ENCODE data around the gene DHODH.
"Not testable (repeated sequence)": the region's sequence is repeated elsewhere in the genome, so short reads cannot be mapped to it uniquely, and the experiment has no call there.

DHODH gene

DNA sequence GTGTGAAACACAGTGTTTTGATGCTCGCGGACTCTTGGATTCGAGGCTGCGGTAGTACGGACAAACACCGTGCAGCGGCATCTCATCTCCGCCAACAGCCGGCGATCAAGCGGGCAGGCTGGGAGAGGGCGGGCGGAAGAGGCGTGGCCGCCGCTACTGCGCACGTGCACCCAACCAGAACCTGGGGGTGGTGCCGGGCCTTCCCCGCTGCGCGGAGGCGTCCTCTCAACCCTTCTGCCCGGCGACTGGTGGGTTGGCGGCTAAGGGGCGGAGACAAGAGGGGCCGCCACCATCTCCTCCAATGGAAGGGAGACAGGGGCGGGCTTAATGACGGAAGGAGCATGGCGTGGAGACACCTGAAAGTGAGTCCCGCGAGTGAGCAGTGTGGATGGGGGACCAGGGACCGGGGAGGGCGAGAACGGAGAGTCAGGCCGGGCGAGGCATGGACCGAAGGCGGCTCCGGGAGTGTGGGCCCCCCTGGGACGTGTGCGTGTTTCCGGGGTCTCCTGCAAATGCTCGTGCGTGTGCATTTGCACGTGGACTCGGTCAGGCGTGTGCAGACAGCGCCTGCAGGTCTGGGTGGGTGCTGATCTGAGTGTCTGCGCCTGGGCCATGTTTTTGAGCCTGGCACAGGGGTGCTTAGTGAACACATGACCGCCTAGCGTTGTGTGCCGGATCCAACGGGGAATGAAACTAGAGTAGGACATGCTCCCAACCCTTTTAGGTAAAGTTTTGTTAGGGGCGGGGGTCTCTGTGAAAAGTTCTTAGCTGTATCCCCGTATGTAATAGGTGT is at the start of gene DHODH:
TSS of gene DHODH (plus strand) at position 321 of the 793 bp plus-strand sequence. CDS start at position 342, 21 bp downstream.
- DNase-seq = peak; percentile 98

DNA sequence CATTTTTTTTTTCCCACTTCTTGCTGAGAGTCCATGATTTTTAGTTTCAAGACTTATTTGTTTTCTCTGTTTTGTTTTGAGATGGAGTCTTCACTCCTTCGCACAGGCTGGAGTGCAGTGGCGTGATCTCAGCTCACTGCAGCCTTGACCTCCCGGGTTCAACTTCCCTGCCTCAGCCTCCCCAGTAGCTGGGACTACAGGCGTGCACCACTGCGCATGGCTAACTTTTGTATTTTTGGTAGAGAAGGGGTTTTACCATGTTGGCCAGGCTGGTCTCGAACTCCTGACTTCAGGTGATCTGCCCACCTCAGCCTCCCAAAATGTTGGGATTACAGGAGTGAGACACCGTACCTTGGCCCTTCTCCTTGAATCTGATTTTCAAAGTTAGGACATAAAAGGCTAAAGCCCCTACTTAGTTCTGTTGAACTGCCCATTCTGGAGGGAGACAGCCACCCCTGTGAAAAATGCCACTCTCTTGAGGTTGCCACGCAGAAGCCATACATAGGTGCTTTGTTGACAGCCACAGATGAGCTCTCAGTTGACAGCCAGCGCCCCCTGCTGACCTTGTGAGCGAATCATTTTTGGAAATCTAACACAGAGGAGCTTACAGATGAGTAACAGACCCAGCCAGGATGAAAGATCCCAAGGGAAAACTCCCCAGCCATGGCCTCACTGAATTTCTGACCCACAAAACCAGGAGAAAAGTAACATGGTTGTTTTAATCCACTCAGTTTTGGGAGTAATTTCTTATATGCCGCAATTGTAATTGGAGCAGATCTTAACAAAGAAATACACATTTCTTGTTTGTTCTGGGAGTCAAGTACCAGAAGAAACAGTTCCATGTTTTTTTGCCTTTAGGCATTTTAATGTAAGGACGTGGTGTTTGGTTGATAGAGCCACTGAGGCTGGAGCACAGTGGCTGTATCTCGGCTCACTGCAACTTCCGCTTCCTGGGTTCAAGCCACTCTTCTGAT is 47.2 kb upstream of the DHODH start:
- peak; percentile 86 for DNase-seq

DNA sequence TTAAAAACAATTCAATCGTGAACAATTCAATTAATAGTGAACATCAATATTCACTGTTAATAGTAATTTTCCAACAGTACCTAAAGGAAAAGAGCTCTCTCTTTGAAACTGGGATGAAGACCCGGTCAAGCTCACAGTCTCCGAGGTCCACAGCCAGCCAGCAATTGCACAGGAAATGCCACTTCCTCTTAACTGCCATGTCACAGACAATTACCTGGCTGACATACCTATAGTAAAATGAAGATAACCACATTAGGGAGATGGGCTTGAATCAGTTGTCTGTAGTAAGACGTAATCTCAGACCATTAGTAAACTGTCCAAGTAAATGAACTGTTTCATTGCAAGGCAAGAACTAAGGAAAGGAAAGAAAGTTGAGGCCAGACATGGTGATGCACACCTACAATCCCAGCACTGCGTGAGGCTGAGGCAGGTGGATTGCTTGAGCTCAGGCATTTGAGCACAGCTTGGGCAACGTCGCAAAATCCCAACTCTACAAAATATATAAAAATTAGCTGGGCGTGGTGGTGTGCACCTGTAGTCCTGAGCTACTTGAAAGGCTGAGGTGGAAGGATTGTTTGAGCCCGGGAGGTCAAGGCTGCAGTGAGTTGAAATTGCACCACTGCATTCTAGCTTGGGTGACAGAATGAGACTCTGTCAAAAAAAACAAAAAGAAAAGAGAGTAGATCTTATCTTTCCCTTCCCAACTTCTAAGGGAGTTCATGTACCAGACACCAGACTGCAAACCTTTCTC is 45.2 kb upstream of the DHODH start:
- no peak for DNase-seq

DNA sequence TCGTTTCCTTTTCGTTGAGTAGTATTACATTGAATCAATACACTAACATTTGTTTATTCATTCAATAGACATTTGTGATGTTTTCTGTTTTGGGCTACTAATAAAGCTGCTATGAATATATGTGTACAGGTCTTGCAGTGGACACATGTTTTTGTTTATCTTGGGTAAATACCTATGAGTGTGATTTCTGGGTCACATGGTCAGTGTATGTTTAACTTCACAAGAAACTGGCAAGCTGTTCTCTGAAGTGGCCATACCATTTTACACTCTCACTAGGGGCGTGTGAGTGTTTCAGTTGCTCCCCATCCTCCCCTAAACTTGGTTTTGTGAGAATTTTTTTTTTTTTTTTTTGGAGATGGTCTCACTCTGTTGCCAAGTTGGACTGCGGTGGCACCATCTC is 43.3 kb upstream of the DHODH start:
- DNase-seq = no peak

DNA sequence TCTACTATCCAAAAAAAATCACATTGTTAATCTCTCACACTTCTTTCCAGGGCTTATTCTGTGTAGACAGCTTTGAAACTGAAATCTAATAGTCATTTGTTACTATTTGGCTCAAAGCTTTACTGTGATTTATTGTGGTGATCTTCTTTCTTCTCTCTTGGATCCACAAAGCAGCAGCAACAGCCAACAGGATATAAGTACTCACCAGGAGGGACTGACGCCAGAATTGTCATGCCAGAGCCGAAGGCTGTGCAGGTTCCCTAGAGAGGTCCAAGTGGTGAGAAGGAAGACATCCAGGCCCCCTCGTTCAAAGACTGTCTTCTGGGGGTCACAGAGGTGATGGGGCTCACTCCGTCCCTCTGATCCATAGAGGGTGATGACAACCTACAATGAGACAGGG is 41.6 kb upstream of the DHODH start:
- DNase-seq = no peak

DNA sequence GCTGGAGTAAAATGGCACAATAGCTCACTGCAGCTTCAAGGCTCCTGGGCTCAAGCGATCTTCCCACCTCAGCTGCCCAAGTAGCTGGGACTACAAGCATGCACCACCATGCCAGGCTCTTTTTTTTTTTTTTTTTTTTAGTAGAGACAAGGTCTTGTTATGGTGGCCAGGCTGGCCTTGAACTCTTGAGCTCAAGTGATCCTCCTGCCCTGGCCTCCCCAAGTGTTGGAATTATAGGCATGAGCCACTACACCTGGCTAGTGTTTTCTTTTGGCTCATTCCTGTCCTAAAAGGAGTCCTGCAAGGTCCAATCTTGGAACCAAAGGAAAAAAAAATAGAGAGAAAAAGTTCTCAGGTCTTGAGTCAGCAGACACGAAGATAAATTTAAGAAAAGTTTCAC is 39.2 kb upstream of the DHODH start:
- no peak for DNase-seq

DNA sequence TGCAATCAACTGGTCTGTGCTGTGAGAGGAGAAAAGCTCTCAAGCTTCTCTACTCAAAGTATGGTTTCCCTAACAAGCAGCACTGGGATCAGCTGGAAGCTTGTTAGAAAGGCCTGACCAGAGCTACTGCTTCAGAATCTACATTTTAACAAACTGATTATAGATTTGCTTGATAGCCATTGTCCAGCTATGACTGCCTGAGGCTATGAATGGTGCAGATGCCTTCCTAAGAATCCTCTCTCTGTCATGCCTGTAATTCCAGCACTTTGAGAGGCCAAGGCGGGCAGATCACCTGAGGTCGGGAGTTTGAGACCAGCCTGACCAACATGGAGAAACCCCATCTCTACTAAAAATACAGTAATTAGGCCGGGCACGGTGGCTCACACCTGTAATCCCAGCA is 37.0 kb upstream of the DHODH start:
- no peak for DNase-seq

DNA sequence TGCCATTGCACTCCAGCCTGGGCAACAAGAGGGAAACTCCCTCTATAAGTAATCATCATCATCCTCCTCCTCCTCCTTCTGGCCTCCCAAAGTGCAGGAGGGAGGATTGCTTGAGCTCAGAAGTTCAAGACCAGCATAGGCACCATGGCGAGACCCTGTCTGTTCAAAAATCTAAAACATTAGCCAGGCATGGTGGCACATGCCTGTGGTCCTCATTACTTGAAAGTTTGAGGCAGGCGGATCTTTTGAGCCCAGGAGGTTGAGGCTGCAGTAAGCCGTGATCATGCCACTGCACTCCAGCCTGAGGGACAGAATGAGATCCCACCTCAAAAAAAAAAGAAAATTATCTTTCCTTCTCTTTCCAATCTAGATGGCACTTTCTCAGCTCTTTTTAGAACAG is 36.2 kb upstream of the DHODH start:
- no peak for DNase-seq

DNA sequence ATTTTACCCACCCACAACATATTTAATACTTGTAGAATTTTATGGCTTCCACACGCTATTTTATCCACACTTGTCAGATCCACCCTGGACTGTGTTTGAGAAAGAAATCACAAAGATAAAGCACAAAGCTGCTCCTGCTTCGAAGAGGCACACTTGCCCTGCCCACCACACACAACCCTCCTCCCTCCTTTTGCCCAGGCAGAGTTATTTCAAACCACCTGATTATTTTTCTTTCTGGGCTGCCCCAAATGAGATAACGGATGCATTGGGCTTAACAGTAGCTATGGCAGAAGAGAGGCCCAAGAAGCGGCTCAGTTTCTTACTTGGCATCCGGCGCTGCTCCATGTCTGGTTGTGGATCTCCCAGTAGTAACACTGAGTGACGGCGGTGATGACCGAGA is 35.5 kb upstream of the DHODH start:
- DNase-seq = no peak

DNA sequence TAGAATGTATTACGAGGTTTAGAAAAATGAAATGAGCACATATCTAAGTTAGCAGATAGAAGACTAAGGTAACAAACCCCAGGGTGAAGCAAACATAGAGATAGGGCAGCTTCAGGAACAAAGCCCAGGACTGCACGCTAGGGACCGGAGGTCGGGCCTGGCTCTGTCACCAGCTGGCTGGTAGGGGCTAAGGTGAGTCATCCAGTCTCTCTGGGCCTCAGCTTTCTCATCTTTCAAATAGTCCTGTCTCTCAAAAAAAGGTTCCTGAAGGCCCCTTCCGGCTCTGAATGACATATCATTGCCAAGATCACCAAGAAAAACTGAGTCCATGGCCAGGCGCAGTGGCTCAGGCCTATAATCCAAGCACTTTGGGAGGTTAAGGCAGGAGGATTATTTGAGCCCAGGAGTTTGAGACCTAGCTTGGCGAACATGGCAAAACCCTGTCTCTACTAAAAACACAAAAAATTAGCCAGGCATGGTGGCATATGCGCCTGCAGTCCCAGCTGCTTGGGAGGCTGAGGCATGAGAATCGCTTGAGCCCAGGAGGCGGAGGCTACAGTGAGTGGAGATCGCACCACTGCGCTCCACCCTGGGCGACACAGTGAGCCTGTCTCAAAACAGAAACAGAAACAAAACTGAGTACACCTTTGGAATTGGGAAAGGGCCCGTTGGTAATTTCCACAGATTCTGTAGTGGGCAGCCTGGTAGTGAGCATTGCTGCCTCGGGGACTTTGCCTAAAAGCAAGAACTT is 34.3 kb upstream of the DHODH start:
- DNase-seq = no peak

DNA sequence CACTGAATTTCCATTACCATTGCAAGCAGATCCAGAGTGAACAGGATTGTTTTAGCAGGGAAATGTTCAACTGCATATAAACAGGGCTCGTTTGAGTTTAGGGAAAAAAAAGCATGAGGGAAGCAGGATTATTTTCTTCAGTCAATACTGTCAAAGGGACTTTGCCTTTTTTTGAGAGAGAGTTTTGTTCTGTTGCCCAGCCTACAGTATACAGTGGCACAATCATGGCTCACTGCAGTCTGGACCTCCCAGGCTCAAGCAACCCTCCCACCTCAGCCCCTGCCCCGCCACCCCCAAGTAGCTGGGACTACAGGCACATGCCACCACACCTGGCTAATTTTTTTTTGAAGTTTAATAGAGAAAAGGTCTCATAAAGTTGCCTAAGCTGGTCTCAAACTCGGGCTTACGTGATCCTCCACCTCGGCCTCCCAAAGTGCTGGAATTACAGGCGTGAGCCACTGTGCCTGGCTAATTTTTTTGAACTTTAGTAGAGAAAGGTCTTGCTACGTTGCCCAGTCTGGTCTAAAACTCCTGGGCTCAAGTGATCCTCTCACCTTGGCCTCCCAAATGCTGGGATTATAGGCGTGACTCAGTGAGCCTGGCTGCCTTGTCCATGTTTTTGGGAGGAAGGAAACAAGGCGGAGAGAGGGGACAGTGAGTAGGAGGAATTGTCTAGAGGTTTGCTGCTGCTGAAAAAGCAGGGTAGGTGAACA is 23.1 kb upstream of the DHODH start:
- DNase-seq = no peak

DNA sequence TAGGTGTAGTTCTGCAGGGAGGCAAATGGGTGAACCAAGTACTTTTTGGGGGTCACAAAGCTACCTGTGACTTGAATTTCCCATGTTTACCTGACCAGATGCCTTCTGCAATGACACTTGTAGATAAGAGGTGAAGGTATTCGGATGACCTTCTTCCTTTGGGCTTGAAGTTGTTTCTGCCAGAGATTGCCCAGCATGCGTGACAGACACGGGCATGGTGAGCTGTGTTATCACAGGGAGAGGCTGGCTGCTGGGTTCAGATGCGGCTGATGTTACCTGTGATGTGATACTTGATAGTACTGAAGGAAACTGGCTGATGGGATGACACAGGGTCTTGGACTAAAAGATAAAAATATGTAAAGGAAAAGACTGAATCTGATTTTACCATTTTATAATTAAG is 22.4 kb upstream of the DHODH start:
- DNase-seq = no peak

DNA sequence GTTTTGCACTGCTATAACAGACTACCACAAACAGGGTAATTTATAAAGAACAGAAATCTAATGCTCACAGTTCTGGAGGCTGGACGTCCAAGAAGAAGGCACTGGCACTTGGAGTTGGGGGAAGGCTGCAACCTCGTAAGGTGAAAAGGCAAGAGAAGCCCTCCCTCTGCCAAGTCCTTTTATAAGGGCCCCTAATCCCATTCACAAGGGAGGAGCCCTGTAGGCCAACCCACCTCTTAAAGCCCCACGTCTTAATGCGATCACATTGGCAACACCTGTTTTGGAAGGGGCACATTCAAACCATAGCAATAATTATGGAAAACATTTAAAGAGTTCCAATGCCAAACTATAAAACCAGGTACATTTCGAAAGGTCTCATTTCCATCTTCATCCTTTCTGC is 13.5 kb upstream of the DHODH start:
- DNase-seq = no peak

DNA sequence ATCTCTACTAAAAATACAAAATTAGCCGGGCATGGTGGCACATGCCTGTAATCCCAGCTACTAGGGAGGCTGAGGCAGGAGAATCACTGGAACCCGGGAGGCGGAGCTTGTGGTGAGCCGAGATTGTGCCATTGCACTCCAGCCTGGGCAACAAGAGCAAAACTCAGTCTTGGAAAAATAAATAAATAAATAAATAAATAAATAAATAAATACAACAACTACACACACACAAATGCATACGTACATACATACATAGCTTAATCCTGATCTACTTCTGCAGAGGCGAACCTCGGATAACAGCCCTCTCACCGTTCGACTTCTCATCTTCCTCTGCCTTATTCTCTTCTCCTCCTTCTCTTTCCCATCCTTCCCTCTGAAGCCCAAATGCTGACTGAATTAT is 11.0 kb upstream of the DHODH start:
- not testable (repeated sequence) for DNase-seq

DNA sequence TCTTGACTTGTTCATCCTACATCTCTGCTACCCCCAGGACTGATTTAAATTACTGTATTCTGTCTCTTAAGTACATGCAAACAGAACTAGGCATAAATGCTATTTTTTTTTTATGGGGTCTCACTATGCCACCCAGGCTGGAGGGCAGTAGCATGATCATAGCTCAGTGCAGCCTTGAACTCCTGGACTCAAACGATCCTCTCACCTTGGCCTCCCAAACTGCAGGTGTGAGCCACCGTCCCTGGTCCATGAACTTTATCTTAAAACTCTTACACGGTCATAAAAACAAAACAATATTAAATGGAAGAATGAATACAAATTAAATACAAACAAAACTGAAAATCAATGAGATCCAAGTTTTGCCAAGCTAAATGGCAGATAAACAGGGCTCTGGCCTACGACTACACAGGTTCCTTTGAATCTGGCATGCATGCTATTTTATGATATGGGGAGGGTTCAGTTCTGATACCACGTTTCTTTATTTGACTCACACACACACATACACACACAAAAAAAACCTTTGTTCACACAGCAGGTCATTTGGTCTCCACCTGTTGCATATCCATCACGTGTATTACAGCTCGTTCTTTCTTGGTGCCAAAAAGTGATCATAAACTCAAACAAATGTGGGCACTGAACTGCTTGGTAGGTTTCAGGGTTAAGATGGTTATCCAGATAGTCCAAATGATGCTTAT is 7.2 kb upstream of the DHODH start:
- DNase-seq = no peak

DNA sequence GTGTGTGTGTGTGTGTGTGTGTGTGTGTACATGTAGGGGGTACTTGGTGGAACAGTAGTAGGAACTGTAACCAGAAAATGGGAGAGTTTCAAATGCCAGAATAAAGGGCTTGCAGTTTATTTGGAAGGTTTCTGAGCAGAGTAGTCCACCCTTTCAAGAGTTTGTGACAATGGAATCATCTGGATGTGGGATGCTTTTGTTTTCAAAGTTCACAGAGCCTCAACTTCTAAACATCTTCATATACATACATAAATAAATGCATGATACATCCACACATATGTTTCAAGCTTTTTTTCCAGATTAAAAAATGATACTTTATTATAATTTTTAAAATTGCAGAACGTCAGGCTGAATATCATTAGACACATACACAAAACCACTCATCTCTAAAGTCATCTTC is 5.9 kb upstream of the DHODH start:
- DNase-seq = no peak

DNA sequence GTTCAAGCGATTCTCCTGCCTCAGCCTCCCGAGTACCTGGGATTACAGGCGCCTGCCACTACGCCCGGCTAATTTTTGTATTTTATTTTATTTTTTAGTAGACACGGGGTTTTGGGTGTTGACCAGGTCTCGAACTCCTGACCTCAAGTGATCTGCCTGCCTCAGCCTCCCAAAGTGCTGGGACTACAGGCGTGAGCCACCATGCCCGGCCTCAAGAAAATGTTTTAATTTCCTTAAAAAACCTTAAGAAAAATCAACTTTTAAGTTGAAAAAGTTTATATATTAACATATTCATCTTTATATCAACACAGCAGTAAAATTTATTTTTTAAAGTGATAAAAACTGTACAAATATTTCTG is 500 bp upstream of the DHODH start:
- DNase-seq = not testable (repeated sequence)

DNA sequence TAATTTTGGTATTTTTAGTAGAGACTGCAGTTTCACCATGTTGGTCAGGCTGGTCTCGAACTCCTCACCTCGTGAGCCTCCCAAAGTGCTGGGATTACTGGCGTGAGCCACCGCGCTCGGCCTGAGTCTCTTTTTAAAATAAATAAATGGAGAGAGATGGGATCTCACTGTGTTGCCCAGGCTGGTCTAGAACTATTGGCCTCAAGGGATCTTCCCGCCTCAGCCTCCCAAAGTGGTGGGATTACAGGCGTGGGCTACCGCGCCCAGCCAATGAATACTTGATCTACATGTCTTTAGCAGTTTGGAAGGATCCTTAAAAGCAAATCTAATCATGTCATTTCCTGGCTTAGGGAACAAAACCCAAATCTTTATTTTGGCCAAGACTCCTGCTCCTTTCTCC is 1.2 kb downstream of the DHODH start:
- DNase-seq = no peak

DNA sequence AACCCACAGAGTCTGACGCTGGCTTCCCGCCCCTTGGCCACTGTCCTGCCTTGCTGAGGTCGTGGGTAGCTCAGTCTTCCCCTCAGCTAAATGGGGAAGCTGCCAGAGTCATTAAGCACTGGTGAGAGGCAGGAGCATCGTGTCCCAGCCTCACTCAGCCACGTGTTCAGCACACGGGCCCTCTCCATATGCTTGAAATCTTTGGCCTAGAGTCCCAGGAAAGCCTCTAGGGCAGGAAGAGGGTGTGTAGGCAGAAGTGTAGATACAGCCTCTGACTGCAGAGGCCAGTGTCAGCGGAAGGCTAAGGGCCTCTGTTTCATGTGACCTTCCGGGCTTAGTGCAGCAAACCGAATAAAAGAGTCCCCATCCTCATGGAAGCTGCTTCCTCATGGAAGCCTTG is 4.1 kb downstream of the DHODH start:
- DNase-seq = no peak

DNA sequence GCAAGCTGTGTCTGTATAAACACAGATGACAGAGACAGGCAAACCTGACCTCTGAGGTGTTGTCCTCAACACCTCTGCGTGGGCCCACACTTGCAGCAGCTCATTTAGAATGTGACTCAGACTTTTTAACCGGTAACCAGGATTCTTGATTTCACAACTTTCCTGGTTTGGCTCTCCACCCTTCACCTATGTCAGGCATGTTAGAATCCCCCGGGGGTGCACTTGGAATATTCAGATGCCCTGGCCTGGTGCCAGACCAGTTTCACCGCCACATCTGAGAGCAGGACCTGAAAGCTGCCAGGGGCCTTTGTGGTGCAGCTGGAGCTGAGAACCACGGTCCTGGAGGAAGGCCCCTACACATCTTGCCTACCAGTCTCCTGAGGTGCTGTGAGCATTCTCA is 4.8 kb downstream of the DHODH start:
- no peak for DNase-seq

DNA sequence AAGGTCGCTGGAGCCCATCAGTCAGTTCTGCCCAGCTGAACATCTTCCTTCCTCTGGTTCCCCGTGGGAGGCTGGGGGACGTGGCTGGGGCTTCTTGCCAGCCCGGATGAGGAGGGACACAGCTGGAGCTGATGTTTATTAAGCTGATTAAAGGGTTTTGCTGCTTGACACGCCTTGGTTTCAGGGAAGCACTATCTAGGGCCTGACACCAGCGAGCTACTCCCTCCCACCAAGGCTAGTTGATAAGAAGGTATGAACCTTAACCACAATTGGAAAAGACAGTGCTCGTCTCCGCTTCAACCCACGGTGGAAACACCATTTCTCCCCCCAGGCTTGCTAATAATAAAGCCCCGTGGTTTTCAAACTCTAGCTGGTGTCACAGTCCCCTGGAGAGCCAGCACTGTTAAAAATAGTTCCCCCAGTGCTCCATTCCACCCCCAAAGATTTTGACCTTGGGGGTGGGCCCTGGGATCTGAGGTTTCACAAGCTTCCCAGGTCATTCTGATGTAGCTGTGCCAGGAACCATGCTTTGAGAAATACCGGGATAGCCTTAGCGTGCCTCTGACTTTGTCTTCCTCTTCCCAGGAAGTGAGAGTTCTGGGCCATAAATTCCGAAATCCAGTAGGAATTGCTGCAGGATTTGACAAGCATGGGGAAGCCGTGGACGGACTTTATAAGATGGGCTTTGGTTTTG is 5.5 kb downstream of the DHODH start:
- DNase-seq = peak; percentile 80

Measured in OCI-M1 (cell line).